AG09309 (cell line): ENCODE measurements around the gene CYP17A1.
A peak's percentile ranks its signal among the peaks of the same experiment; 100 is the strongest.

Experiments used
- DNase-seq: peaks from one replicate; pipeline ENCODE4 v3.0.0-alpha.2; 2010; ENCODE audit warnings: low read depth
- H3K4me3 ChIP-seq: 2 replicates; pipeline ENCODE4 v1.5.1; 2011; ENCODE audit warnings: mild to moderate bottlenecking, low read depth, low read length, moderate library complexity; ENCODE audit not compliant: control insufficient read depth
- CTCF ChIP-seq: IDR thresholded peaks from 2 replicates; pipeline ENCODE4 v1.5.1; 2011; ENCODE audit warnings: mild to moderate bottlenecking, low read depth, low read length, inconsistent platforms; ENCODE audit not compliant: insufficient read depth, control insufficient read depth; ENCODE audit errors: missing control alignments

Gene CYP17A1

GRCh38 chr10:102837230-102837721 lies at the start of gene CYP17A1:
Gene CYP17A1, minus strand, starts transcription at chr10:102837413. Its CDS starts 52 bp downstream, at chr10:102837361.
- TF ChIP-seq CTCF: no peak

DNA sequence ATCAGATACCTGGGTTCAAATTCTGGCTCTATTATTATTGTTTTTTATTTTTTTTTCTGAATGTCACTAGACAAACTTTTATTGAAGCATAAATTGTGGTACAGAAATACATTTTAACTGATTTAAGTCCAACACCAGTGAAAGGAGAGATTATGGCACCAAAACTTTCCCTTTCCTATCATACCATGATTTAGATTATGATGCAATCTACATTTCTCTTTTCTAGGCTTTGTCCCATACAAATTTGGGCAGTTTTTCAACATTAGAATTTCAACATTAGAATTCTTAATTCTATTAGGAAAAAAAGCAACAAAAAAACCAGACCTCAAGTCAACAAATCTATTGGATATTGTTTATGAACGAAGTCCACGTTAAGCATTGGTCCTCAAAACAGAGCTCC lies 43.0 kb upstream of the CYP17A1 start:
- DNase-seq: no peak
- no peak overlapping the region for H3K4me3 ChIP-seq
- TF ChIP-seq CTCF: no peak

More at GRCh38 chr10:102837230-102837721, at the start of gene CYP17A1:
- no peak within 1 kb of the TSS for H3K4me3 ChIP-seq
- DNase-seq: no peak

DNA sequence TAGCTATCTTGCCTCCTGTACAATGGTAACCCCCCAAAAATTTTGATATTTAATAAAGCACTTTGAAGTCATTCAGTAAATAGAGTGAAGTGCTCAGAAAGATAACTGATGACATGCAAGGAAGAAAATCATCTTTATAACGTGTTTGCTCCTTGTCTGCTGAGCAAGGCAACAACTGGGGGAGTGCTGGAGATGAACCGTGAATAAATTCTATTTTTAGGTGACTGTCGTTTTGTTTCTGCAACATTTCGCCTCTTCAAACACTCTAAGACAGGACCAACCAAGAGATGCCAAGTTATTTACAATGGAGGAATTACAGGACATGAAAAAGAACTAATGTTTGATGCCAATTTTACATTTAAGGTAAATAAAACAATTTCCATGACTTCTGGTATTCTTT lies 41.4 kb upstream of the CYP17A1 start:
- no peak overlapping the region for H3K4me3 ChIP-seq
- DNase-seq: no peak
- TF ChIP-seq CTCF: no peak

DNA sequence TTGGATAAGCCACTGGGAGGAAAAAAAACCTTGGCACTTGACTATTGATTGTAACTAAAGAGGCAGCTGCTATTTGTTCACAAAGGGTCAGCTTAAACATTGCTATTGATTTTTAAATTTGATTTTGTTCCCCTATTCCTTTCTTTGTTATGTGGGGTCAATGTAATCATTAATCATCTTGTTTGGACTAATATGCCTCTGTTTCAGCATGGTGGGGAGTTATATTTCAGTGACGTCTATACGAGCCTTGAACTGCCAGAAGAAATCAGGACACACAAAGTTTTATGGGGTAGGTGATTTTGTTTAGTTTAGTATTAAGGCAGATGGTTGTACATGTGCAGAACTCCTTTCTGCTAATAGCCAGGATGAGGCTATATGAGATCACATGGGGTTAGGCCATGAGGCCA lies 39.5 kb upstream of the CYP17A1 start:
- no peak overlapping the region for H3K4me3 ChIP-seq
- TF ChIP-seq CTCF: no peak
- no peak for DNase-seq

GRCh38 chr10:102872163-102872562 lies 35.0 kb upstream of the CYP17A1 start:
- DNase-seq: no peak
- TF ChIP-seq CTCF: no peak
- H3K4me3 ChIP-seq: no peak overlapping the region

DNA sequence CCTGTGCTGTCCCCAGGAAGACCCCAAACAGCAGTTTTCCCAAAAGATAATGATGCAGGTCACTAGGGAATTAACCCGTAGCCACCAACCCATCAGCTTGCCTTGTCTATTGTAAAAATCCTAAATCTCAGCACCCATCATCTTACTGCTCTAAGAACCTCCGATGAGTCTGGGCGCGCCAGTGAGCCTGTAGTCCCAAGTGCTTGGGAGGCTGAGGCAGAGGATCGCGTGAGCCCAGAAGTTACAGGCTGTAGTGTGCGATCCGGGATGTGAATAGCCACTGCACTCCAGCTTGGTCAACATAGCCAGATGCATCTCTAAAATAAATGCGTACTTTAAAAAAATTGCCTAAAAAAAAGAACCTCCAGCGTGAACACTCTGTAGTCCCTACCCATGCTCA lies 33.0 kb upstream of the CYP17A1 start:
- TF ChIP-seq CTCF: no peak
- H3K4me3 ChIP-seq: no peak overlapping the region
- no peak for DNase-seq

DNA sequence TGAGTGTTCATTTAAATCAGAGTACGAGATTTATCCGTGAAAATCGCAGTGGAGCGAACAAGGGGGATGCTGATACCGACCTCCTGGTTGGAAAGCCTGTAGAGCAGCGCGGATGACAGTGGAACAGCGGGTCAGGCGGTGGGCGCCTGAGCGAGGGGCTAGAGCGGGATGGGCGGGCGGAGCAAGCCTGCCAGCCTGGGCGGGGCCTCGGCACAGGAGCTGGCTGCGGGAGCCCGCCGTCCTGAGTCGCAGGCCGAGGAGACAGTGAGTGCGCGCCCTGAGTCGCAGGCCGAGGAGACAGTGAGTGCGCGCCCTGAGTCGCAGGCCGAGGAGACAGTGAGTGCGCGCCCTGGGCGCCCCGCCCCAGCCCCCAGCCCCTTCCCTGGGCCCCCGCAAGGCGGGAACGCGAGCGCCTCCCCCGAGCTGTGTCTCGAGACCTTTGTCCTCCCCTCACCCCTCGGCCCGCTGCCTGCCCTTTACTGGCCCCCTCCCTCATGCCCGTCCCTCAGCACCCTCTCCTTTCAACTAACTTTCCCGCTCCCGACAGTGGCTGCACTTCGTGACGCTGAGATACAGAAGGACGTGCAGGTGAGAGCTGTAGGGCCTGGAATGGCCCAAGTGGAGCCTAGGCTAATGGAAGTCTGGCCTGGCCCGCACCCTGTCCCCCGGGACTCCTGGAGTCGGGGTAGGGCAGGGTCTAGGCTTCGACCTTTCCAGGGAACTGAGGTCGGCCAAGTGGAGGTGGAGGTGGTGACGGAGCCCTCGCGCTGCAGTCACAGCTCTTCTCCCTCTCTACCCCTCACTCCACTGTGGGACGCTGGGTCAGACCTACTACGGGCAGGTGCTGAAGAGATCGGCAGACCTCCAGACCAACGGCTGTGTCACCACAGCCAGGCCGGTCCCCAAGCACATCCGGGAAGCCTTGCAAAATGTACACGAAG lies 32.3 kb upstream of the CYP17A1 start, which contains the start of gene AS3MT:
Gene AS3MT, plus strand, starts transcription at position 213 of the 941 bp plus-strand sequence. Its CDS starts 123 bp downstream, at position 336.
- DNase-seq: no peak
- H3K4me3 ChIP-seq: peak within 1 kb of the TSS; percentile 38
- no peak for TF ChIP-seq CTCF
